Measurements from ENCODE around the gene GSTP1. TPM values are rescaled to one million over a fixed set of nuclear protein-coding genes. Genes with fewer than 3 reads are reported as not detected.

The GSTP1 gene
- total RNA-seq, 4 donors from 2014 or later, result 514 to 845 (median 628) TPM

- Histone ChIP-seq H3K9me3 (no peaks in the 10 kb centered on the region), H3K27ac (peak overlapping the region; percentile 31 to 98 (median 96)), H3K4me3 (peak overlapping the region; percentile 48 to 79), H3K4me1 (peaks cover 0 to 24% (median 5%) of the 10 kb centered on the region in 3 donors), H3K27me3 (peaks cover 14% of the 10 kb centered on the region), H3K36me3 (peaks cover 0 to 4% of the 10 kb centered on the region in 2 donors)
- ATAC-seq, result no peak
- WGBS, 2 donors (ENCODE audit: low coverage in 1 of 2), result no CpG with 5 or more reads among the region's 16 CpGs
- TF ChIP-seq POLR2AphosphoS5 (IDR thresholded peaks at IDR 0.05) (no peak), POLR2A (IDR thresholded peaks at IDR 0.05) (no peak), EP300 (IDR thresholded peaks at IDR 0.05) (no peak)
- TF ChIP-seq, protein P1, sequence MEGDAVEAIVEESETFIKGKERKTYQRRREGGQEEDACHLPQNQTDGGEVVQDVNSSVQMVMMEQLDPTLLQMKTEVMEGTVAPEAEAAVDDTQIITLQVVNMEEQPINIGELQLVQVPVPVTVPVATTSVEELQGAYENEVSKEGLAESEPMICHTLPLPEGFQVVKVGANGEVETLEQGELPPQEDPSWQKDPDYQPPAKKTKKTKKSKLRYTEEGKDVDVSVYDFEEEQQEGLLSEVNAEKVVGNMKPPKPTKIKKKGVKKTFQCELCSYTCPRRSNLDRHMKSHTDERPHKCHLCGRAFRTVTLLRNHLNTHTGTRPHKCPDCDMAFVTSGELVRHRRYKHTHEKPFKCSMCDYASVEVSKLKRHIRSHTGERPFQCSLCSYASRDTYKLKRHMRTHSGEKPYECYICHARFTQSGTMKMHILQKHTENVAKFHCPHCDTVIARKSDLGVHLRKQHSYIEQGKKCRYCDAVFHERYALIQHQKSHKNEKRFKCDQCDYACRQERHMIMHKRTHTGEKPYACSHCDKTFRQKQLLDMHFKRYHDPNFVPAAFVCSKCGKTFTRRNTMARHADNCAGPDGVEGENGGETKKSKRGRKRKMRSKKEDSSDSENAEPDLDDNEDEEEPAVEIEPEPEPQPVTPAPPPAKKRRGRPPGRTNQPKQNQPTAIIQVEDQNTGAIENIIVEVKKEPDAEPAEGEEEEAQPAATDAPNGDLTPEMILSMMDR (IDR thresholded peaks at IDR 0.05), result no peak
Observed at GRCh38 chr11:67630943-67631331, 47.3 kb downstream of the GSTP1 start.

GRCh38 chr11:67631411-67631810 lies 47.8 kb downstream of the GSTP1 start:
- WGBS, 2 donors (ENCODE audit: low coverage in 1 of 2), result 85% methylated on average over 2 of the region's 7 CpGs; no CpG with 5 or more reads in 1 of the 2 donors

DNA sequence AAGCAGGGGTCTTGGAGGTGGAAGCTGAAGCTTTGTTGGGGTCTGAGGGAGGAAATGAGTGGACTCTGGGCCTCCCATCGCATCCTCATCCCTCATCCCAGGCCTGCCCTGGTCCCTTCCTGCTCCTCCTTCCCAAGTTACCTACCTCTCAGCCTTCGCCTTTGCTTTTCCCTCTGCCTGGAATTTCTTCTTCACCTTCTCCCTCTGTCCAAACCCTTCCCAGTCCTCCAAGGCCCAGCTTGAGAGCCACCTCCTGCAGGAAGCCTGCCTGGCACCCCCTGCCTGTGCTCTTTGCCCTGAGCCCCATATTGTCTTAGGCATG lies 48.2 kb downstream of the GSTP1 start:
- H3K36me3 ChIP-seq, result peaks cover 0 to 4% of the 10 kb centered on the region in 2 donors
- TF ChIP-seq, protein P1 (IDR thresholded peaks at IDR 0.05), result no peak
- TF ChIP-seq POLR2A (IDR thresholded peaks at IDR 0.05) (no peak), POLR2AphosphoS5 (IDR thresholded peaks at IDR 0.05) (no peak), EP300 (IDR thresholded peaks at IDR 0.05) (no peak)
- 81 to 89% methylated on average over 2 of the region's 2 CpGs for WGBS, 2 donors (ENCODE audit: low coverage in 1 of 2)
- H3K27ac ChIP-seq, result no peak overlapping the region
- no peak for ATAC-seq
- peaks cover 0 to 24% (median 5%) of the 10 kb centered on the region in 3 donors for H3K4me1 ChIP-seq
- H3K9me3 ChIP-seq, result no peaks in the 10 kb centered on the region
- peaks cover 14% of the 10 kb centered on the region for H3K27me3 ChIP-seq
- H3K4me3 ChIP-seq, result no peak overlapping the region

More at GRCh38 chr11:67631411-67631810, 47.8 kb downstream of the GSTP1 start:
- Histone ChIP-seq H3K36me3 (peaks cover 0 to 4% of the 10 kb centered on the region in 2 donors), H3K27ac (peak overlapping the region in 3 of 4 donors; percentile 96 to 98 (median 96)), H3K27me3 (peaks cover 14% of the 10 kb centered on the region), H3K4me3 (no peak overlapping the region), H3K9me3 (no peaks in the 10 kb centered on the region), H3K4me1 (peaks cover 0 to 24% (median 5%) of the 10 kb centered on the region in 3 donors)
- ATAC-seq, result no peak
- TF ChIP-seq EP300 (IDR thresholded peaks at IDR 0.05), result no peak

GRCh38 chr11:67632175-67632981 lies 48.8 kb downstream of the GSTP1 start:
- TF ChIP-seq POLR2AphosphoS5 (IDR thresholded peaks at IDR 0.05), result no peak
- TF ChIP-seq POLR2A (IDR thresholded peaks at IDR 0.05), result no peak
- no peak for TF ChIP-seq EP300 (IDR thresholded peaks at IDR 0.05)
- TF ChIP-seq, protein P1 (IDR thresholded peaks at IDR 0.05), result no peak
- H3K27ac ChIP-seq, result no peak overlapping the region
- H3K9me3 ChIP-seq, result no peaks in the 10 kb centered on the region
- H3K4me1 ChIP-seq, result peaks cover 0 to 24% (median 5%) of the 10 kb centered on the region in 3 donors
- 51 to 80% methylated on average over 2 to 4 of the region's 12 CpGs for WGBS, 2 donors (ENCODE audit: low coverage in 1 of 2)
- peaks cover 14% of the 10 kb centered on the region for H3K27me3 ChIP-seq
- no peak overlapping the region for H3K4me3 ChIP-seq
- ATAC-seq, result no peak
- peaks cover 0 to 2% of the 10 kb centered on the region in 2 donors for H3K36me3 ChIP-seq

DNA sequence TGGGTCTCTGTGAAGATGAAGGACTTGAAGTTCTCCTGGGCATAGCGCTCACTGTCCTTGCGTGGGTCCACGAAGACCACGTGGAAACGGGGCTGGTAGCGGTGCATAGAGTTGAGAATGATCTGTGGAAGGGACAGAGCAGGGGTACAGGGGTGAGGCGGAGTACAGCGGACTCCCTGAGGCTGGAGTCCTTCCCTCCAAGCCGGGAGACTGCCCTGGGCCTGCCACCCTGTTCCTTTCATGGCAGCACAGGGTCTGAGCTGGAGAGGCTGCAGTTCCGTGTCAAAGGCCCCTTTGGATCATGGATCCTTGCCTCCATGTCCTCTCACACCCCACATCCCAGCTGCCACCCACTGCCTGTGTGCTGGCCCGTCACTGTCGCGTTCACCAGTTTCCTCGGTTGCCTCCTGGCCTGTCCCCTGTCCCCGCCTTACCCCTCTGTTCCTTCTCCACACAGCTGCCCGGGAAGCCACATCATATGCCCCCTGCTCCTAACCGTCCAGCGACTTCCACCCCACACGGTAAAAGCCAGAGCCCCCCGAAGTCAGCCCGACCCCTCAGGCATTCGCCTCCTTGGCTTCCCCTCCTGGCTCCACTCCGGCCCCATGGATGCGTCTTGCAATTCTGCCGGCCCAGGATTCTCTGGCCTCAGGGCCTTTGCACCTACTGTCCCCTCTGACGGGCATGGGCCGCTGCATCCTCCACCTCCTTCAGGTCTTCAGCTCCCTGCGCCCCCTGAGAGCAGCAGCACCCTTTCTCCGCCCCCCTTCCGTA lies 49.6 kb downstream of the GSTP1 start:
- Histone ChIP-seq H3K9me3 (no peaks in the 10 kb centered on the region), H3K36me3 (no peaks in the 10 kb centered on the region), H3K4me3 (no peak overlapping the region), H3K27ac (no peak overlapping the region), H3K27me3 (peaks cover 14% of the 10 kb centered on the region), H3K4me1 (peaks cover 0 to 24% (median 5%) of the 10 kb centered on the region in 3 donors)
- WGBS, 2 donors (ENCODE audit: low coverage in 1 of 2), result 90 to 93% methylated on average over 10 to 27 of the region's 30 CpGs
- TF ChIP-seq POLR2A (IDR thresholded peaks at IDR 0.05), result no peak
- TF ChIP-seq, protein P1 (IDR thresholded peaks at IDR 0.05), result no peak
- no peak for TF ChIP-seq EP300 (IDR thresholded peaks at IDR 0.05)
- no peak for TF ChIP-seq POLR2AphosphoS5 (IDR thresholded peaks at IDR 0.05)
- no peak for ATAC-seq
